GM20431 (cell line): ENCODE measurements around the gene MED20.

Source experiments
- in situ Hi-C: fragments of 300-500 bp; cut with MseI, MboI; formaldehyde crosslinking; loops from one replicate; pipeline ENCODE4 v1.15.0; 2020; ENCODE audit warnings: low sequenced_read_pairs; ENCODE audit not compliant: unreplicated experiment

Gene MED20

DNA sequence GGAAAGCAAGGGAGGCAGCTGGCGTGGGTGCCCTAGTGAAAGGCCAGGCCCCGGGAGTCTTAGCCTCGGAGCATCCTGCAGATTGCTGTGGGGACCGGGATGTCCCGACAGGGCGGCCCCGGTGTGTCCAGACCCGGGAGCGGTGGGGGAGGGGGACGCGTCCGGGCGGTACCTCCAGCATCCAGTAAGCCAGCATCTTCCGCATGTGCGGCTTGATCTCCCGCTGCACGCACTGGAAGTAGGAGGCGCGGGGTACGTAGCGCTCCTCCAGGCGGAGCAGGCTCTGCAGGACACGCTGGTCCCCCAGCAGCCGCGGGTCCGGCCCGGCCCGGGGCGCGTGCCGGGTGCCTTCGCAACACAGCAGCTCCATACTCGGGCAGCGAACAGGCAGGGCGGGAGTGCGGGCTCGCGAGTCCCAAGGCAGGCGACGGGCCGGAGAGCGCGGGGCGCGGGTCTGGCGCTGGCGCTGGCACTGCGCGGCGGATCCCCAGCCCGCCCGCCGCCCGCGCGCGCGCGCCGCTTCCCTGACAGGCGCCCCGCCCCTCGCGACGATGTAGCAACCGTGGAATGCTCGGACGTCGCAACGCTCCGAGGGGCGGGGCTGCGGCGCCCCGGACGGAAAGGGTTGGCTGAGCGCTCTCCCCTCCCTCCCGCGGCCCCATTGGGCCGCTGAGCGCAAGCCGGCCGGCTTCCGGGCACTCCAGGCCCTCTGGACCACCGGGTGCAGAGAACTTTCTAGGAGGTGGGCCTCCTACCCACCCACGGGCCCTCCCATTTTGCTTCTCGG lies 20.5 kb upstream of the MED20 start, which contains the start of gene CCND3:
Gene CCND3, minus strand, starts transcription at position 529 of the 787 bp plus-strand sequence. Its CDS starts 159 bp downstream, at position 370.
- in situ Hi-C loops, result no loop called here

- in situ Hi-C loops, result no loop called here
These were observed 19.9 kb upstream of the MED20 start for GRCh38 chr6:41940759-41941279.

DNA sequence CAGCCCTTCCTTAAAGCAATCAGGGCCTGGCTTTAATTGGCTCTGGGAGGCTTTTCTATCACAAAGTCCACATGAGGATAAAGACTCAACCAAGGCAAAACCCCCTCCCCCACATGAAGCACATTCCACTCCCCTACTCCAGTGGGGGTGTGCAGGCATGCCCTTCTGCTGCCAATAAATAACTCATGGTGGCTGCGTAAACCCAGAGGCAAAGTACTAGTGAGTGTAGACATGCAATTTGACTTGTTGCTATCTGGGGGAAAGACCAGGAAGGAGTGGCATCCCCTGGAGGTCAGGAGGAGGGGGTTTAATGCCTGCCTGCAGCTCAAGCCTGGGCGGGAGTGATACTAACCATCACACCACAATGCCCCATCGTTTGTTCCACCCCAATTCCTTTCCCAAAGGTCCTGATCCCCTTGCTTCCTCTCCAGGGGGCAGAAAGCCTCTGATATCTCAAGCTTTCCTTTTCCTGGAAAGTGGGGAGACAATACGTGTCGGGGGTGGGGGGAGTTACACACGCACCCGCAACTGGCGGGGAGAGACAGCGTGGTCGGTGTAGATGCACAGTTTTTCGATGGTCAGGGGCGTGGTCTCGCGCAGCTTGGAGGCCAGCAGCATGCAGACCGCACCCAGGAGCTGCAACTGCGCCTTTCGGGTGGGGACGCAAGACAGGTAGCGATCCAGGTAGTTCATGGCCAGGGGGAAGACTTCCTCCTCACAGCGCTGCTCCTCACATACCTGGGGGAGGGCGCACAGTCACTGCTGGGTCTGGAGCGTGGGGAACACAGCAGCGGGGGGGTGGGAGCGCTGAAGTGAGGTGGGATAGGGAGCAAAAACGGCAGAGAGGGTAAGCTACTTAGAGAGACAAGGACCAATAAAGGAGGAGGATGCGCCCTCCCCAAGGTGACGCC lies 19.2 kb upstream of the MED20 start:
- in situ Hi-C loops, result loop anchor here (10.0 kb wide), 1 partner anchor 105 kb away; no protein-coding TSS in a partner anchor

- in situ Hi-C loops, result loop anchor here (10.0 kb wide), 1 partner anchor 105 kb away; no protein-coding TSS in a partner anchor
These were observed 18.4 kb upstream of the MED20 start for GRCh38 chr6:41939176-41939847.

- in situ Hi-C loops, result loop anchor here (10.0 kb wide), 1 partner anchor 106 kb away; no protein-coding TSS in a partner anchor
These were observed 17.7 kb upstream of the MED20 start for GRCh38 chr6:41938590-41939175.

DNA sequence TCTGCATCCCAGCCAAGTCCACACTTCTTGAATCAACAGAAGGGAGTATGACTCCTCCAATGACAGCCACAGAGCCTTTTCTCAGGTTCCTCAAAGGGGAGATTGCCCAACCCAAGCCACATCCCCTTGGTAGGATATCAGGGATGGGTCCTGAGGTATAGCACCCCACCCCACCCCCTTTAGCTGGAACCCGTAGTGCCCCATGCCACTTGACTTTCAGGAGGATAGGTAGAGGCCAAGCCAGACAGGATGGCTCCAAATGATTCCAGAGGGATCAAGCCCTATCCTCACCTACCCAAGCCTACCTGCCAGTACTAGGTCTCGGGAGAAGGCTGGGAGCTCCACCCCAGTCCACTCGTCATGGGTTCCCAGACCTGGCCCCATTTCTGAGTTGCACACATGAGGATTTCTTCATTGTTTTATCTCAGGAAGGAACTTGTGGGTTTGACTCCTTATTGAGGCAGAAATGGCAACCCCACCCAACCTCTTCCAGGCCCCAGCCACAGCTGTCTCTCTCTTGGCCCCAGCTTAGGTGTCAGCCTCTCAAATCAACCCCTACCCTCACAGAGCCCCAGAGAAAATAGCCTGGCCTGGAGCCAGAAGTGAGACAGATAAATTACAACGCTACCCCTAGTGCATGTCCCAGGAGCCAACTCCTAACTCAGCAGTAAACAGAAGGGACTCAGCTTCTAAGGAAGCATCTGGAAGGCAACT lies 17.1 kb upstream of the MED20 start:
- in situ Hi-C loops, result loop anchor here (10.0 kb wide), 1 partner anchor 107 kb away; no protein-coding TSS in a partner anchor

GRCh38 chr6:41937472-41937860 lies 16.5 kb upstream of the MED20 start:
- in situ Hi-C loops, result loop anchor here (10.0 kb wide), 1 partner anchor 107 kb away; no protein-coding TSS in a partner anchor

- in situ Hi-C loops, result loop anchor here (10.0 kb wide), 1 partner anchor 109 kb away; no protein-coding TSS in a partner anchor
These were observed 15.3 kb upstream of the MED20 start for GRCh38 chr6:41936073-41936837.

DNA sequence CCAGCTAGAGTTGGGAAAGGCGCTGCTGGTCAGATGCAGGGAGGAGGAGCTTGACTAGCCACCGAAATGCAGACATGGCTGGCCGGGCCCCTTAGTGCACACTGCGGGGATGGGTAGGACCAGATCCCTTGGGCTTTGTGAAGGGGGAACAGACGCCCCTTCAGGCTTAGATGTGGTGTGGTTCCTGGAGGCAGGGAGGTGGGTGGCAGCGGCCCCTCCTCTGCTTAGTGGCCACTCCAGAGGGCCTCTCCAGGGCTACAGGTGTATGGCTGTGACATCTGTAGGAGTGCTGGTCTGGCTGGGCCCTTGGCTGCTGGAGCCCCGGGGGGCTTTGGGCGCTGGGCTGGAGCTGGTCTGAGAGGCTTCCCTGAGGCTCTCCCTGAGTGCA lies 14.7 kb upstream of the MED20 start:
- in situ Hi-C loops, result loop anchor here (10.0 kb wide), 1 partner anchor 109 kb away; no protein-coding TSS in a partner anchor

DNA sequence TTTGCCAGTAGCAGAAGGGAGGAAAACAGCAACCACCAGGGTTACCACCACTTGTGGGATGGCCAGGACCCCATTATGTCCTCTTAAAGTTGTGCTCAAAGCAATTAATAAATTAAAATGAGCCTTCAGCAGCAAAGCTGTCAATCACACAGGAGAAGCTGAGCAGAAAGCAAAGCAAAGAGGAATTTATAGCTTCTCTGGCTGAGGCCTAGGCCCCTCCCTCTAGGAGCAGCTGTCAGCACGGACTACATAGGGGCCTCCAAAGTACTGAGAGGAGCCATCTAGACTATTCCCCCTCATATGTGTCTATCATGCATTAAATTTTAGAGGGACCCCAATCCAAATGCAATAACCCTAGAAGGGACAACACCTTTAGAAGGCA lies 14.2 kb upstream of the MED20 start:
- in situ Hi-C loops, result loop anchor here (10.0 kb wide), 1 partner anchor 110 kb away; no protein-coding TSS in a partner anchor

- in situ Hi-C loops, result loop anchor here (10.0 kb wide), 1 partner anchor 110 kb away; no protein-coding TSS in a partner anchor
These were observed 13.6 kb upstream of the MED20 start for GRCh38 chr6:41934278-41935192.

GRCh38 chr6:41932378-41932777 lies 11.4 kb upstream of the MED20 start:
- in situ Hi-C loops, result loop anchor here (10.0 kb wide), 1 partner anchor 112 kb away; no protein-coding TSS in a partner anchor

DNA sequence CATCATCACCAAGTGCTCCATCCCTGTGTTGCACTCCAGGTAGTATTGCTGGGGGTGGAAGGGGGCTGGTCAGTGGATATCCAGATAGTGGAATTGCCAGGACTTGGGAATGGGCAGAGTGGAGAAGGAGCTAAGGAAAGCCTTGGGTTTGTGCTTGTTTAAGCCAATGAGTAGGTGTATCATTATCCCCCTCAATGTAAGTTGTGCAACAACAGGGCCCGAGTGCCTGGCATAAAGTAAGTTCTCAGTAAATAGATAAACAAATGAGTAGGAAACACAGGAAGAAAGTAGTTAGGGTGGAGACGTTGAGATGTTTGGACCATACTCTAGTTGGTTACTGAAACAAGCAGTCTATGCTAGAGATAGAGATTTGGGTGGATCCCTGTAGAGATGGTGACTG lies 10.9 kb upstream of the MED20 start:
- in situ Hi-C loops, result loop anchor here (10.0 kb wide), 1 partner anchor 113 kb away; no protein-coding TSS in a partner anchor

DNA sequence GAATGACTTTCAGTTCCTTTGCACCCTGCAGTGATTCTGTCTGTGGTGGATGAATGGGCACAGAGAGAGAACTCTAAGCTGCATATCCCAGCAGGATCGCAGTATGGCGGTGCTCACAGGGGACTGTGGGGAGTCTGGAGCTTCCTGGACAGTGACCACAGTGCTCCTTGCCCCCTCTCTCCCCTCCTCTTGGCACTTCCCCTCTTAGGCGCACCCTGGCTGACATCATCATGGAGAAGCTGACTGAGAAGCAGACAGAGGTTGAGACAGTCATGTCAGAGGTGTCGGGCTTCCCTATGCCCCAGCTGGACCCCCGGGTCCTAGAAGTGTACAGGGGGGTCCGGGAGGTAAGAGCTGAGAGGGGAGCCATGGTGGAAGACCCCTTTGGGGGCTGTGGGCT lies 9.0 kb upstream of the MED20 start:
- in situ Hi-C loops, result loop anchor here (10.0 kb wide), 1 partner anchor 115 kb away; no protein-coding TSS in a partner anchor

GRCh38 chr6:41927253-41927652 lies 6.3 kb upstream of the MED20 start:
- in situ Hi-C loops, result no loop called here

GRCh38 chr6:41922154-41922553 lies 1.2 kb upstream of the MED20 start:
- in situ Hi-C loops, result no loop called here

DNA sequence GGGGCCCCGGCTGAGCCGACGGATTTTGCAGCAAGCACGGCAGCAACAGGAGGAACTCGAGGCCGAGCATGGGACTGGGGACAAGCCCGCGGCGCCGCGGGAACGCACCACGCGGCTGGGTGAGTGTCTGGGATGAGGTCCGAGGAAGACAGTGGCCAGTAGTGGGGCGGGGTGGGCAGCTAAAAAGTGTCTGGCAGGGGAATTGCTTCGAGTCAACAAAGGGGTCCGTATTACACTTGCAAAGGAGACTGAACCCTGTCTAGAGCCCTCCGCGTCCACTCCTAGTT lies 716 bp upstream of the MED20 start:
- in situ Hi-C loops, result no loop called here
